ENCODE results near the gene FARSA. TPM values are rescaled to one million over a fixed set of nuclear protein-coding genes. Genes with fewer than 3 reads are reported as not detected.
A peak's percentile ranks its signal among the peaks of the same experiment; 100 is the strongest.

Gene FARSA
- total and polyA plus RNA-seq, 2 of the 8 experiments (the other 6 are each of a cell fraction or from before 2014, with no cell fraction given): 61.0 to 103 TPM

DNA sequence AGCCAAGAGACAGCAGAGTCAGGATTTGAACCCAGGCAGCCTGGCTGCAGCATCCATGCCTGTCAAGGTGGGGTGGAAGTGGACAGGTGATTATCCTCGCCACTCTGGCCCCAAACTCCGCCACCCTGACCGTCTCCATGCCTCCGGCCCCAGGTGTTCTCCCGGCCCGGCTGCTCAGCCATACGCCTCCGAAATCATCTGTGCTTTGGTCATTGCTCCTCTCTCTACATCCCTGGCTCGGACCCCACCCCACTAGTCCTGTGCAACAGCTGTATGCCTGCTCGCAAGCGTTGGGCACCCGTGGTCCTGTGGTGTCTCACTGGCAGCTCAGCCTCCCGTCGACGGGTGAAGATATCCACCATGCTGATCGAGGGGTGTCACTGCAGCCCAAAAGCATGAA is 39.7 kb upstream of the FARSA start:
- no peak overlapping the region; a peak in 1 of 7 replicates for H3K9ac ChIP-seq (replicated peaks in 1 of 4; ENCODE audit: extremely low read depth in 1 of 4, low read depth in 3 of 4, low read length in 3 of 4)
- ChIA-PET POLR2A (ENCODE audit: partially characterized antibody) (interaction anchor here (0.6 kb wide), 1 partner anchor 10 kb away, joined by 3 read pairs; no protein-coding TSS in a partner anchor), CTCF (ENCODE audit: partially characterized antibody) (interaction anchor here (0.8 to 16.3 kb wide), 3 partner anchors 61 to 116 kb away, joined by 3 to 431 read pairs (median 4); no protein-coding TSS in a partner anchor)
- H4K20me1 ChIP-seq (replicated peaks in 1 of 2; ENCODE audit: control insufficient read depth in 1 of 2, insufficient read depth in 2 of 2, low read length in 2 of 2): no peaks in the 10 kb centered on the region
- FAIRE-seq (no peak), DNase-seq (ENCODE audit: low read depth in 1 of 2, low spot score in 2 of 2) (no peak)
- no peak overlapping the region for H3K4me2 ChIP-seq (ENCODE audit: insufficient read depth in 1 of 2, low read depth in 2 of 2, low read length in 2 of 2)
- no peak overlapping the region for H2BK5ac ChIP-seq (ENCODE audit: low read depth, low read length)
- no peaks in the 10 kb centered on the region for H3K23me2 ChIP-seq (ENCODE audit: low read depth, low read length)
- no peaks in the 10 kb centered on the region for H3K79me1 ChIP-seq (ENCODE audit: low read depth, low read length)
- H3K27me3 ChIP-seq (replicated peaks in 1 of 4; ENCODE audit: control insufficient read depth in 3 of 4, extremely low read depth in 1 of 4, insufficient read depth in 3 of 4, low read length in 3 of 4): no peaks in the 10 kb centered on the region
- H3K9me3 ChIP-seq (ENCODE audit: insufficient read depth in 2 of 2, low read depth in 1 of 2, low read length in 1 of 2): no peaks in the 10 kb centered on the region
- no peak overlapping the region; the same call in 1 of the 2 replicates for H3K27ac ChIP-seq (ENCODE audit: low read depth, low read length)
- H3K4me1 ChIP-seq (replicated peaks in 1 of 4; ENCODE audit: control insufficient read depth in 3 of 4, insufficient read depth in 4 of 4, low read length in 3 of 4): peaks cover 0 to 6% (median 0%) of the 10 kb centered on the region in 4 experiments; a peak in 2 of 7 replicates
- H3K18ac ChIP-seq (ENCODE audit: extremely low read depth, low read length): no peak overlapping the region
- no peak overlapping the region for H4K5ac ChIP-seq (ENCODE audit: insufficient read length, low read depth, low read length)
- H3K79me2 ChIP-seq (ENCODE audit: control insufficient read depth in 1 of 2, insufficient read depth in 2 of 2, low read length in 2 of 2): no peaks in the 10 kb centered on the region
- H4K91ac ChIP-seq (replicated peaks; ENCODE audit: insufficient read length, low read length): no peak overlapping the region
- 92% methylated on average over 16 of the region's 16 CpGs; no CpG with 5 or more reads in 1 of the 2 experiments for WGBS, 2 experiments (ENCODE audit: extremely low coverage in 1 of 2, insufficient coverage in 1 of 2, insufficient read length in 1 of 2, insufficient replicate concordance in 2 of 2, low coverage in 1 of 2, low lambda C conversion rate in 2 of 2, missing lambda C conversion rate in 1 of 2)
- no peak overlapping the region for H3K14ac ChIP-seq (ENCODE audit: insufficient read length)
- peak overlapping the region; percentile 86; the same call in 1 of the 2 replicates for H2AK5ac ChIP-seq (ENCODE audit: low read depth, low read length)
- H3K36me3 ChIP-seq (ENCODE audit: control insufficient read depth in 2 of 4, insufficient read depth in 4 of 4, low read length in 3 of 4): no peaks in the 10 kb centered on the region
- H2BK20ac ChIP-seq (ENCODE audit: low read length): no peak overlapping the region
- no peak overlapping the region for H3K23ac ChIP-seq (ENCODE audit: insufficient read length)
- H2BK12ac ChIP-seq (ENCODE audit: low read depth, low read length): no peak overlapping the region
- 0 out of 2 replicates have a peak overlapping the region, but pooled peaks have one; percentile 0 for H2BK15ac ChIP-seq (ENCODE audit: low read length)
- no peak overlapping the region for H4K8ac ChIP-seq (ENCODE audit: extremely low read depth, insufficient read depth, low read length)
- H3K56ac ChIP-seq (replicated peaks; ENCODE audit: insufficient read length, low read depth, low read length): no peak overlapping the region
- no peak overlapping the region for H2BK120ac ChIP-seq (replicated peaks; ENCODE audit: low read depth, low read length)
- no peak overlapping the region for H2AFZ ChIP-seq (ENCODE audit: low read length)
- peak overlapping the region; percentile 78 for H3K4ac ChIP-seq (replicated peaks; ENCODE audit: insufficient read length, low read depth, low read length)
- H3K4me3 ChIP-seq (ENCODE audit: extremely low read depth in 1 of 4, insufficient read depth in 2 of 4, low read depth in 3 of 4, low read length in 4 of 4): no peak overlapping the region
- TF ChIP-seq MAX (IDR thresholded peaks at IDR 0.05) (no peak), USF2 (IDR thresholded peaks at IDR 0.05; ENCODE audit: low read length) (no peak), KDM1A (IDR thresholded peaks at IDR 0.05; ENCODE audit: borderline replicate concordance, low read length) (no peak), HDAC2 (IDR thresholded peaks at IDR 0.05; ENCODE audit: borderline replicate concordance in 1 of 2, low read depth in 2 of 2, low read length in 2 of 2) (no peak), TEAD4 (IDR thresholded peaks at IDR 0.05; ENCODE audit: low read depth, low read length) (no peak), CTCF (IDR thresholded peaks at IDR 0.05; ENCODE audit: control extremely low read depth in 1 of 3, insufficient read depth in 1 of 3, low read depth in 1 of 3, low read length in 3 of 3) (no peak), JUND (IDR thresholded peaks at IDR 0.05; ENCODE audit: low read length) (no peak), RFX5 (IDR thresholded peaks at IDR 0.05; ENCODE audit: borderline replicate concordance, low read depth, low read length) (no peak), EZH2 (IDR thresholded peaks at IDR 0.05; ENCODE audit: low read depth, low read length, severe bottlenecking) (no peak)
